B cell (primary cell): ENCODE data around the gene ZNF722. TPM values are rescaled to one million over a fixed set of nuclear protein-coding genes. Genes with fewer than 3 reads are reported as not detected.

Experiments used
- ATAC-seq: fragments of 200-7000 bp; cut with Tn5 transposase; one replicate; pipeline ENCODE4 v1.10.0; 2021; ENCODE audit warnings: low read depth, mild to moderate bottlenecking, moderate number of reproducible peaks, moderate library complexity
- CTCF ChIA-PET: fragments of 350-600 bp; sonication (Branson Sonifier 250); formaldehyde crosslinking; loops from one replicate; lab custom pipeline; 2021; ENCODE audit warnings: antibody characterized with exemption, inconsistent platforms; lab: Charles Lee
- POLR2A ChIA-PET: fragments of 350-600 bp; sonication (Branson Sonifier 250); formaldehyde crosslinking; loops from one replicate; lab custom pipeline; 2021; ENCODE audit warnings: antibody characterized with exemption; lab: Charles Lee
- DNase-seq: peaks from one replicate; pipeline ENCODE4 v3.0.0; 2013
- H2AFZ ChIP-seq: 2 replicates; pipeline ENCODE4 v1.6.1; 2012; ENCODE audit warnings: mild to moderate bottlenecking, low read depth, low read length; ENCODE audit not compliant: insufficient read depth, poor library complexity, severe bottlenecking
- H3K27ac ChIP-seq, 2 donors: 1 replicate in 1 of 2; 2 replicates in 1 of 2; pipeline ENCODE4 v1.5.1; 2012 to 2013; ENCODE audit warnings: low read length in 2 of 2, mild to moderate bottlenecking in 2 of 2, moderate library complexity in 1 of 2
- H3K27me3 ChIP-seq, 4 experiments: fragments of 200-600 bp in 1 of 4; sonication (generic) in 1 of 4; replicated peaks in 1 of 4; 1 replicate in 2 of 4; 2 replicates in 2 of 4; pipeline versions ENCODE4 v1.6.1 to v1.7.0; 2013 to 2016; ENCODE audit warnings: low read length in 3 of 4, mild to moderate bottlenecking in 2 of 4, mixed read lengths in 1 of 4, moderate library complexity in 1 of 4; ENCODE audit not compliant: insufficient read depth in 4 of 4, control insufficient read depth in 3 of 4; ENCODE audit errors: control extremely low read depth in 1 of 4
- H3K36me3 ChIP-seq, 2 experiments: replicated peaks in 1 of 2; 1 replicate in 1 of 2; 2 replicates in 1 of 2; pipeline versions ENCODE4 v1.6.1 to v1.7.1; 2013; ENCODE audit warnings: low read length in 1 of 2; ENCODE audit not compliant: insufficient read depth in 2 of 2, control insufficient read depth in 1 of 2; ENCODE audit errors: control extremely low read depth in 1 of 2, extremely low read depth in 1 of 2
- H3K4me1 ChIP-seq, 2 donors: fragments of 200-600 bp in 1 of 2; sonication (generic) in 1 of 2; 1 replicate in 1 of 2; 2 replicates in 1 of 2; pipeline versions ENCODE4 v1.5.1 to v1.6.1; 2013 to 2017; ENCODE audit warnings: low read length in 2 of 2; ENCODE audit not compliant: control insufficient read depth in 2 of 2, insufficient read depth in 2 of 2
- H3K4me2 ChIP-seq: replicated peaks from 2 replicates; pipeline ENCODE3; 2012; ENCODE audit warnings: mild to moderate bottlenecking, low read depth, low read length; ENCODE audit not compliant: poor library complexity, severe bottlenecking
- H3K4me3 ChIP-seq, 5 experiments: fragments of 200-600 bp in 1 of 5; sonication (generic) in 1 of 5; 1 replicate in 3 of 5; 2 replicates in 2 of 5; pipeline versions ENCODE4 v1.5.1 to v1.7.0; 2011 to 2016; ENCODE audit warnings: low read length in 4 of 5, mild to moderate bottlenecking in 4 of 5, low read depth in 2 of 5, control low read depth in 1 of 5, moderate library complexity in 1 of 5; ENCODE audit not compliant: insufficient read depth in 1 of 5; ENCODE audit errors: control extremely low read depth in 1 of 5, extremely low read depth in 1 of 5
- H3K79me2 ChIP-seq: fragments of 200-600 bp; sonication (generic); one replicate; pipeline ENCODE4 v1.6.0; 2016; ENCODE audit warnings: low read length; ENCODE audit not compliant: control insufficient read depth, insufficient read depth
- H3K9ac ChIP-seq: fragments of 200-600 bp; sonication (generic); 2 replicates; pipeline ENCODE4 v1.6.1; 2017; ENCODE audit warnings: mild to moderate bottlenecking, low read length, moderate library complexity
- H3K9me3 ChIP-seq, 3 donors: one replicate each; pipeline versions ENCODE4 v1.6.1 to v1.7.1; 2013; ENCODE audit warnings: low read length in 2 of 3; ENCODE audit not compliant: control insufficient read depth in 2 of 3, insufficient read depth in 1 of 3; ENCODE audit errors: control extremely low read depth in 1 of 3
- H4K20me1 ChIP-seq: 2 replicates; pipeline ENCODE4 v1.6.0; 2012; ENCODE audit warnings: mild to moderate bottlenecking, low read length; ENCODE audit not compliant: insufficient read depth, control insufficient read depth, poor library complexity, severe bottlenecking
- H3K27ac Mint-ChIP-seq: one replicate; pipeline ENCODE4 v1.8.0; 2021; ENCODE audit warnings: mixed read lengths
- H3K27me3 Mint-ChIP-seq: one replicate; pipeline ENCODE4 v1.8.0; 2021; ENCODE audit warnings: mixed read lengths
- H3K4me1 Mint-ChIP-seq: one replicate; pipeline ENCODE4 v1.8.0; 2021; ENCODE audit warnings: mixed read lengths
- H3K4me3 Mint-ChIP-seq: one replicate; pipeline ENCODE4 v1.8.0; 2021; ENCODE audit warnings: mixed read lengths
- H3K9me3 Mint-ChIP-seq: one replicate; pipeline ENCODE4 v1.8.0; 2022; ENCODE audit warnings: mixed read lengths; ENCODE audit not compliant: insufficient read depth
- CTCF ChIP-seq: fragments of 200-600 bp; IDR thresholded peaks from one replicate; pipeline ENCODE4 v1.8.0; 2022; ENCODE audit warnings: antibody characterized with exemption, mild to moderate bottlenecking
- EZH2 ChIP-seq: IDR thresholded peaks from 2 replicates; pipeline ENCODE4 v1.6.1; 2012; ENCODE audit warnings: borderline replicate concordance, low read depth, mild to moderate bottlenecking, moderate library complexity, low read length; ENCODE audit not compliant: insufficient read depth, poor library complexity, severe bottlenecking
- WGBS: methylation state at CpG from one replicate; pipeline ENCODE4 v1.1.5; 2013; ENCODE audit warnings: missing lambda C conversion rate; ENCODE audit not compliant: insufficient coverage; 5-methylcytosine and 5-hydroxymethylcytosine counted together
- intact Hi-C: fragments of 100-400 bp; cut with micrococcal nuclease; formaldehyde crosslinking; loops from one replicate; pipeline ENCODE4 v1.10.0; 2022
- polyA minus RNA-seq: library from RNA; depleted of rRNA, polyadenylated mRNA; stranded (reverse); fragments of >200 nt; gene quantifications from 2 replicates; pipeline ENCODE4 v1.2.3, GENCODE V29; 2012
- polyA plus RNA-seq: library from polyadenylated mRNA; depleted of rRNA; stranded (reverse); fragments of >200 nt; gene quantifications from 2 replicates; pipeline ENCODE4 v1.2.3, GENCODE V29; 2012
- total RNA-seq, 2 donors: library from RNA; stranded (reverse); fragments of 120-200 nt in 1 of 2; gene quantifications; 1 replicate in 1 of 2; 2 replicates in 1 of 2; pipeline versions ENCODE4 v1.2.3 to v1.2.4, GENCODE V29; 2013 to 2022

Gene ZNF722
- not detected in 2 replicates for total RNA-seq
- total RNA-seq (2013): not detected
- not detected in 2 replicates for polyA plus RNA-seq
- polyA minus RNA-seq: not detected in 2 replicates

- no peaks in the 10 kb centered on the region for H3K4me1 ChIP-seq
- H3K79me2 ChIP-seq: no peaks in the 10 kb centered on the region
- H3K9ac ChIP-seq: no peak within 1 kb of the TSS
- Mint-ChIP-seq H3K9me3 (peaks cover 7% of the 10 kb centered on the region), H3K4me3 (no peak within 1 kb of the TSS), H3K27me3 (no peaks in the 10 kb centered on the region), H3K27ac (no peak within 1 kb of the TSS), H3K4me1 (no peaks in the 10 kb centered on the region)
- ChIA-PET CTCF (no interaction called here), POLR2A (no interaction called here)
- no peak within 1 kb of the TSS for H2AFZ ChIP-seq
- H3K27me3 ChIP-seq: no peaks in the 10 kb centered on the region
- no peak within 1 kb of the TSS for H3K27ac ChIP-seq
- peaks cover 0 to 43% (median 4%) of the 10 kb centered on the region in 3 donors for H3K9me3 ChIP-seq
- no peak within 1 kb of the TSS for H3K4me2 ChIP-seq
- H3K36me3 ChIP-seq: no peaks in the 10 kb centered on the region
- WGBS: 94% methylated on average over 9 of the region's 10 CpGs
- H4K20me1 ChIP-seq: no peaks in the 10 kb centered on the region
- TF ChIP-seq CTCF (no peak), EZH2 (no peak)
- ATAC-seq: no peak
- intact Hi-C loops: no loop called here
- no peak for DNase-seq
- H3K4me3 ChIP-seq: no peak within 1 kb of the TSS
Measured at GRCh38 chr7:63998549-63998948, at the start of gene ZNF722. Gene ZNF722 (plus strand): TSS chr7:63998849. CDS start chr7:63998962, 113 bp downstream.

GRCh38 chr7:63953181-63953580 is 45.5 kb upstream of the ZNF722 start:
- ATAC-seq (no peak), DNase-seq (no peak)
- peaks cover 0 to 25% (median under 1%) of the 10 kb centered on the region in 3 donors for H3K9me3 ChIP-seq
- H3K4me1 Mint-ChIP-seq: no peaks in the 10 kb centered on the region
- H3K27me3 Mint-ChIP-seq: no peaks in the 10 kb centered on the region
- no peaks in the 10 kb centered on the region for H3K79me2 ChIP-seq
- no peak overlapping the region for H3K9ac ChIP-seq
- no peak overlapping the region for H3K4me2 ChIP-seq
- no peak overlapping the region for H3K4me3 Mint-ChIP-seq
- no peaks in the 10 kb centered on the region for H4K20me1 ChIP-seq
- POLR2A ChIA-PET: no interaction called here
- no peaks in the 10 kb centered on the region for H3K27me3 ChIP-seq
- H3K9me3 Mint-ChIP-seq: peaks cover 15% of the 10 kb centered on the region
- 69% methylated on average over 2 of the region's 2 CpGs for WGBS
- no peak overlapping the region for H2AFZ ChIP-seq
- intact Hi-C loops: no loop called here
- TF ChIP-seq CTCF (no peak), EZH2 (no peak)
- no peaks in the 10 kb centered on the region for H3K4me1 ChIP-seq
- H3K27ac ChIP-seq: no peak overlapping the region
- H3K36me3 ChIP-seq: no peaks in the 10 kb centered on the region
- CTCF ChIA-PET: no interaction called here
- H3K27ac Mint-ChIP-seq: no peak overlapping the region
- H3K4me3 ChIP-seq: no peak overlapping the region
